HepG2 (cell line): ENCODE measurements around the gene GPR156.

Experiments
- NFIC ChIP-seq: IDR thresholded peaks from 2 replicates; pipeline ENCODE4 v1.6.1; 2012; ENCODE audit warnings: mild to moderate bottlenecking, low read length, inconsistent platforms
- SRF ChIP-seq: IDR thresholded peaks from 2 replicates; pipeline ENCODE4 v1.6.1; 2011; ENCODE audit warnings: mild to moderate bottlenecking, low read depth, low read length, moderate library complexity

DNA sequence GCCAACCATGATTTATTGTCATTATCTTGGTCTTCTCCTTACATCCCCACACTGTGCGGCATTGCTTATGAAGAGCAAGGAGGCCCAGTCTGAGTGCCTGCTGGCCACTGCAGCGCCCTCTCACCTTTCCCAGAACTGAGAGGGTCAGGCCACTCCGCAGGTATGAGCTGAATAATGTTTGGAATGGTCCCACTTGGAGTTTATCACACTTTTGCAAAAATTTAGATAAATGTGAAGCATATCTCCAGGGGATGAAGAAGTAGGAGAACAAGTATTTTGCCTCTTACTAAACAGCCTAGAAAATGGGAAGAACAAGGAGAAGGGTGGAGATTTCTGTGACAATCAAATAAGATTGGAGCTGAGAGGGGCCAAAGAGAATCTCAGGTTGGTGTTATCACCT lies 116.4 kb downstream of the GPR156 start:
- TF ChIP-seq SRF (no peak), NFIC (no peak)
